GM18868 (cell line): Measurements from ENCODE around the gene GID4.

ENCODE experiments used
- ATAC-seq: cut with Tn5 transposase; IDR thresholded peaks from one replicate; pipeline ENCODE4 v1.9.1; 2021; ENCODE audit warnings: mild to moderate bottlenecking, moderate library complexity; ENCODE audit not compliant: unreplicated experiment

Gene GID4

GRCh38 chr17:18015593-18015992 is 23.6 kb upstream of the GID4 start:
- ATAC-seq, result no peak

DNA sequence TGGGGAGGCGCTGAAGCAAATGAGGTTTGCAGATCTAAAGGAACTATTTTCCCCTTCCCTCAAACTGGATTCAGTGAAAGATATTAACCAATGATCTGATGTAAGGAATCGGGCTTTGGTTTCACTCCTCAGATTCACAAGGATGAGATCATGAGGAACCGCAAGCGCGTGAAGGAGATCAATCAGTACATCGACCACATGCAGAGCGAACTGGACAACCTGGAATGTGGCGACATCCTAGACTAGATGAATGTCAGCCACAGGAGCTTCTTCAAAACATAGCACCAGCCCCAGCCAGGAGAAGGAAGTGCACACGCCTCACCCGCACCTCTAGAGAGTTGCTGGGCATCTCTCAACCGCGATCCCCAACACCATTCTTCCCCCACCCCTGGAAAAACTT is 22.8 kb upstream of the GID4 start:
- no peak for ATAC-seq

DNA sequence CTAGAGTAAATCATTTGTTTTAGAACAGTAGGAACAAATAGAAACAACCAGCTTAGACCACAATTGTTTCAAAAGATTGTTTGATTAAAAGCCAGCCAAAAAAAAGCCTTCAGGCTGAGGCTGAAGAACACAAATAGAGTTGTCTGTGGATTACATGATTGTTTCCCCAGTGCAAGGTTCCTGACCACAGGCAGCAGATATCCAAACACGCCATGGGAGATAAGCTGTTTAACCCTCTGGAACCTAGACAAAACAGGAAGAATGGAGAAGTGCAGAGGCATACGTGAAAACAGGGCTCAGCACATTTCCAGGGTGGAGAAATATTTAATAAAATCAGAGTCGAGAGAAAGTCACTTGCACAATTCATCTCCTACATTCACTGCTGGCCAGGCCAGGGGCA is 21.2 kb upstream of the GID4 start:
- no peak for ATAC-seq

GRCh38 chr17:18018411-18018921 is 20.7 kb upstream of the GID4 start:
- no peak for ATAC-seq

DNA sequence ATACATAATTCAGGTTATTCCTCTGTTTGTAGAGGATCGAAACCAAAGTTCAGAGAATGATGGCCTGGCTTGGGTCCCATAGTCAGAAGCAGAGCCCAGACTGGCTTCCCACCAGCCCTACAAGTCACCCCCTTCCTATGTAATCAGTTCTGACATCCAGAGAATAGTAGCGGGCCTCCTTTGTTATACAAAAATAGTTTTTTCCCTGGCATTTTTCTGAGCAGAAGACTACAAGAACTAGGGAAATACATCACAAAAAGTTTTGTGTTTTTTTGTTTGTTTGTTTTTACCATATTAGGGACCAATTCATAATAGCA is 19.4 kb upstream of the GID4 start:
- no peak for ATAC-seq

GRCh38 chr17:18020971-18021370 is 18.2 kb upstream of the GID4 start:
- no peak for ATAC-seq

DNA sequence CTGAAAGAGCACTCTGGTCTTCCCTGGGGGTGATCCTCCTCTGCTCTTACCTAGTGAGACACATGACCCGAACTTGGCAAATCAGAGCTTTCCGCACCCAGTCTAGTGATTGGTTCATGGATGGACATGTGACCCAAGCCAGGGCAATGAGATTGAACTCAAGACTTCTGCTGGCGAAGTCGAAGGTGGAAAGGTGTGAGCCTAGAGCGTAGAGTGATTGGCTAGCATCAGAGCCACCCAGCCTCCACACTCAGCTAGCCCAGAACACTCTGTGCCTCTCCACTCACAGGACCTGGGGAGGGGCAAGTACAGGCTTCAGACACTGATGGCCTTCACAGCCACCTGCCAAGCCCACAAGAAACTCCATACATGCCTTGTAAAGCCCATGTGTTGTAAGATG is 17.8 kb upstream of the GID4 start:
- ATAC-seq, result no peak

DNA sequence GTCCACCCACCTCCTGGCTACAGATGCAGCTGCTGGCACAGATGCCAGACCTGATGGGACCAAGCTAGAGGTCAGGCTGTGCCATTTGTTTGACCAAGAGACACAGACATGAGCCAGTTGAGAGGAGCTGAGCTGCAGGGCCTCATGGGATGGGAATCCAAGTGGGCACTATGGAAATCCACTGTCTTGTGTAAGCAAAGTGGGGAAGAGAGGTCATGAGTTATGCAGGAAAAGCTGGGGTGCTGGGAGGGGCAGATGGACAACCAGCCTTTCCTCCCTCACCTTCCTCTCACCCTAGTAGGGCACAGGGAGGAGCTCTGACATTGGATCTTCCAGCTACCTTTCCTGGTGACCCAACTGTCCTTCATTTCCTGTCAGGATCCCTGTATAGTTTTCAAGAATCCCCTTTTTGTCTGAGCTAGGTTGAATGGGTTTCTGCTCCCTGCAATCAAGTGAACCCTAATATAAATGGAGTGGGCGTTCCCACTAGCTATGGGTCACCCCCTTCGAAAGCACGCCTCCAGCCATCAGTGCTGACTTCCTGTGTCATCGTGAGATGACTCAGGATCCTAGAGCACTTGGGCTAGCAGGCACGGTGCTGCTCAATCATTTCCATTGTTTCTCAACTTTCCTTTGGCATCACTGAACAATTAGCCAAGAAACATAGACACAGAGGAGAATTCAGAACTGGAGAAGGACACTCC is 13.8 kb upstream of the GID4 start:
- ATAC-seq, result no peak

DNA sequence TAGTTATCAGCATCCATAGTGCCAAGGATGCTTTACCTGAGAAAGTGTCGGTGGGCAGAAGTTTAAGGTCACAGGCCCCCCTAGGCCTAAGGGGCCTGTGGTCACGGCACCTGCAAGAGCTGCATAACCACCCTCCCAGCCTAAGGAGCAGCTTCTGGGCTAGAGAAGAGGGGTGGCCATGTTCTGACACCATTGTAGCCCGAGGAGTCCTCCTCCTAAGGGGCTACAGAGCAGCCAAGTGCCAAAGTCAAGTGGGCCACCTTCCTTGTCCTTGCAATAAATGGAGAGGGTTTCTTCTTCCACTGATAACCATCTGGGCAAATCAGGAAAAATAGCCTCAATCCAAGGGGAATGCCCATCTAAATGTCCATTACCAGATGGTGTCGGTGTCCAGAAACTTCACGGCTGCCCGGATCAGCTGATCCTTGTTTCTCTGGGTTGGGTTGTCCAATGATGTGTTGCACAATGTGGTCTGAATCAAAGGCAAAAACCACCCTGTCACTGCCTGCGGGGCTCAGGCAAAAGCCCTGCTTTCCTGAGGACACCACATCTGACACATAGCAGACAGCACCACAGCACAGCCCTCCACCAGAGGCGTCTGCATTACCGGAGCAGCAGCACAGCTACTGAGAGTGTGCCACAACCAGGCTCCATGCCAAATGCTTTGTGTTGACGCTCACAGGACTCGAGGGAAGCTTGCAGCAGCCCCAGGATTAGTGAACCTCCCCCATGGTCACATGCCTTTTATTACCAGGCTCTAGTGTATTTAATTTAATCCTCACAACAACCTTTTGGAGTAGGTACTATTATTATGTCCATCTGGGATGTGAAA is 13.0 kb upstream of the GID4 start:
- ATAC-seq, result no peak

DNA sequence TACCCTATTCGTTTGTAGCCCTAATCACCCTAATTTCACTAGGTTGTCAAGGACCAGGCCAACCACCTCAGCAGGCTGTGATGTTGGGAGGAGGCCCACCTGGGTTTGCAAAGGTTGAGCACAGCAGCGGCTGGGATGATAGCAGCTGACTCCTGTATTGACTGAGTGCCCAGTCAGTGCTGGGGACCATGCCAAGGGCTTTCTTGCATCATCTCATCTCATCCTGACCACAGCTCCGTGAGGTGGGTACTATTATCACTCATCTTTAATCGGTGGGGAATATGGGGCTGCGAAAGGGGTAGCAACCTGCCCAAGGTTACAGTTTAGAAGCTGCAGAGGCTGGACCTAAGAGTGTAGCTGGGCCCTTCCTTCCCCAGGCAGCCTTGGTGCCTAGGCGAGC is 11.9 kb upstream of the GID4 start:
- no peak for ATAC-seq

DNA sequence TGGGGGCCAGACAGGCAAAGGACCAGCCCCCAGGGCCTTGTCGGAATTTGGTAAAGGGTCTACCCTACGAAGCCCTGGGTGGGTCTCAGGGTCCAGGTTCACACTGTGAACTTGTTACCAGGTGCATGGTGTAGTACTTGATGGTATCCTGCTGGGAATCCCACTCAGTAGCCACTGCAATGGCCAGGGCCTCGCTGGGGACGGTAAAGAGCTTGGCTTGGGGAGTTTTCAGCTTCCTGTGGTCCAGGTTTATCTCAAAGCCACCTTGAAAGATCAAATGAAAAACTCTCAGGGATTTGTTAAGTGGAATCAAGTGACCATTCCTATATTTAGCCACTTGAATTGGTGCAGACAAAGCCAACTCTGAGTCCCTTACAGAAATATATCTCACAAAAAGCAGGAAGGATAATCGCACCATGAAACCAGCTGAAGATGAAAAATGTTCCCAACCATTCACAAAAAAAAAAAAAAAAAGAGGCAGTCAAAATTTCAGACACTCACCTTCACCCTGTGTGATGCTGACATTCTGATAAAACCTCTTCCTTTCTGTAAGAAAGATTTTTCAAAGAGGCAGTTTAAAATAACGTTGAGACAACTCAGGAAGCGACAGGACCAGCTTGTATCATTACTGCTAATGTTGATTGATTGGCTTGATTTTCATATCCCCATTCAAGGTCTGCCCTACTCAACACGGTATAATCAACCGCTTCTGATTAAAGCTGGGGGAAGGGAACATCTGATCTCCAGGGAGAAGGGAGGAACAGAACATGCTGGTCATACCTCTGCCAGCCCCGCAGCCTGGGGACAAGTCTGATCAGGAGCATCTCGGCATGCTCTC is 10.9 kb upstream of the GID4 start:
- ATAC-seq, result no peak

DNA sequence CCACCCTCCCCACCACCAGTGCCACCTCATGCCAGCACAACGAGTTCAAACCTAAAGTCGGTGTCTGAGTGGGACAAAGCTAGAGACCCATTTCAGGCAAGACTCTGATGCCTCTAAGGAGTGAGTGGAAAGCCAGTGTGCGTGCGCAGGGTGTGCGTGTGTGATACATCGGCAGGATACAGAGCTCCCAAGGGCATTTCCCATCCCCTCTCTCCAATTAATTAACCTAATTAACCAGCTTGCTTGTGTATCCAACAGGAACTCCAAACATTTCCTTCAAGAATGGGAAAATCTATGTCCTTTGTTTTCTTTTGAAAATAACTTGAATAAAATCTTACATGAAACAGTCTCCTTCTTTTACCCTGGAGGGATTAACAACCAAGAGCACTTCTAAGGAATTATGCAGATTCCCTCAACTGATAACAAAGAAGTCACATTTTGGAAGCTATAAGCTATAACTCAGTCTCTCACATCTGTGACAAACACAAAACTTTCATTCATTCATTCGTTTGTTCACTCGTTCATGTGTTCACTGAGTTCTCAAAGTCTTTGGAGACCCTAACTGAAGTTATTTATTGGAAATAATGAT is 10.2 kb upstream of the GID4 start:
- ATAC-seq, result no peak

DNA sequence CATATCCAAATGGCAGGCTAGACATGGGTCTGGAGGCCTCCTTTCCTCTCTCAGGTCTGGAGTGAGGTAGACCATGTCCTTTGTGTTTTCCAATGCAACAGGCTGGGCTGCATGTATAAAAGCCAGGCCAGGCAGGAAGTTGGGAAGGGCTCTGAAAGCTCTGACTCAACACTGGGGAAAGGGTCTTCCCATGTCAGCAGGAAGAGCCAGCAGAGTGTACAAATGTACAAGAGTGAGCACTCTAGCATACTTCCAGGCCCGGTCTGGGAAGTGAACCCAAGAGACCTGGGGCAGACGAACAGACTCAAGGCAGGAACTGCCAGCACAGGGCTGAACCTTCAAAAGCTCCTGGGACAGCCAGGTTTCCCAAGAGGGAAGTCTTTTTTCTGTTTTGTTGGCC is 7.3 kb upstream of the GID4 start:
- no peak for ATAC-seq

- peak; percentile 79 for ATAC-seq
These were observed 5.6 kb upstream of the GID4 start for GRCh38 chr17:18033442-18034099.

DNA sequence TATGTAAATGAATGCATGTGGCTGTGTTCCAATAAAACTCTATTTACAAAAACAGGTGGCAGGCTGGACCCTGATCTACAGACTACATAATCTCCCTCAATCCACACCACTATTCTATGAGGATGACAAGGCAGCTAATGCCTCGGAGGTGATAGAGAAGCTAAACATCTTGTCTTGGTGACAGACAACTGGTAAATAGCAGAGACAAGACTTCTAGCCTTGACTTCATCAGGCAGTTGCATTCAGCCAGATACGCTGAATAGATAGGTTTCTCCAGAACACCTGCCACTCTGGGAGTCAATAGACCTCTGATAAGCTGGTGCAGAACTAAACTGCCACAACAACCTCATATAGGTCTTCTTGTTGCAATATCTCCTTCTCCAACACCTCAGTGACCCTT is 3.5 kb upstream of the GID4 start:
- ATAC-seq, result no peak

- no peak for ATAC-seq
These were observed 1.7 kb upstream of the GID4 start for GRCh38 chr17:18037486-18037885.

DNA sequence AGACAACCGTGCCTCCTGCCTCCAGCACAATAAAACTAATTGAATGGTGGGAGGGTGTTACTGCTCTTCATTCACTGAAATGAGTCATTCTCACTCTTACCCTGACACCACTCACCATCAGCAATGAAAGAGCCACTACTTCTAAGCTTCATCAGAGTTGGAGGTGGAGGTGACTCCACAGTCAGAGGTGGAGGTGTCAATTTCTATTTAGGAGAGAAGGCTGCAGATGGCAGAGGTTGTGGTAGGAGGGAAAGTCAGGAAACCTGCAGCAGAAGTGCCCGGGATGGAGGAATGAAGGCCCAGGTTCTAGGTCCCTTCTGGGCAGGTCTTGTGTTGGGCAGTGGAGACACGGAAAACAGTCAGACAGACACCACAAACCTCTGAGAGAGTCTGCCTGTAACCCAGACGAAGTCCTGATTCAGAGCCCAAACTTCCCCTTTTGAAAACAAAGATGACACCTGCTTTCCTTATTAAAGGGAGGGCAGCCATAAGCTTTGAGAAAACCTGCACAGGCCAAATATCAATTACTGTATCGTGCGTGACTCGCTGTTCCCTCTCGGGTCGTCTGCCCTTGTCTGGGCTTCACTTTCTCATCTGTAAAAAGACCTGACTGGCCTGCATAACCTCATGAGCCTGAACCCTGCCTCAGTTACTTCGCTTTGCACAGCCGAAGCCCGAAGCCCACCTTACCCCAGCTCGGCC is 908 bp upstream of the GID4 start:
- no peak for ATAC-seq

DNA sequence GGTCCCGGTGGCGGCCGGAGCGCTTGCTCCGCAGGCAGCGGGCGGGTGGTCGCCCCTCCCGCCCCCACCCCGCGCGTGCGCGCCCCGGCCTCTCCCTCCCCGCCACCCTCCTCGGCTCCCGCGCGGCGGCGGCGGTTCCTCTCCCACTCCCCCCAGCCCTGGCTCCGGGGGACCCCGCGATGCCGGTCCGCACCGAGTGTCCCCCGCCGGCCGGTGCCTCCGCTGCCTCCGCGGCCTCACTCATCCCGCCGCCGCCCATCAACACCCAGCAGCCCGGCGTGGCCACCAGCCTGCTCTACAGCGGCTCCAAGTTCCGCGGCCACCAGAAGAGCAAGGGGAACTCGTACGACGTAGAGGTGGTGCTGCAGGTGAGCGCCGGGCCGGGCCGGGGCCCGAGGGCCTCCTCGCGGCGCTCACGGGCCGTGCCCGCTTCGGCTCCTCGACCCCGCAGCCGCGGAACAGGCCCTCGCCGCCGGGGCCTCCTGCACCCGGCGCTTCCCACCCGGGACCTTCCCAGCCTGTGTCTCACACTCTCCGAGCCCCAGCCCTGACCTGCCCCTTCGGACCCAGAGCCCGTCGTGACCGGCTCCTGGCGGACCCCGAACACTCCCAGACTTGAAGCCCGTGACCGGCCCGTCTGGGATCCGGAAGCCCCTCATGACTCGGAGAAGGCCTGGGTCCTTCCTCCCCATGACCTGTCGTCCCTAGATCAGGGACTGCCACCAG is 490 bp downstream of the GID4 start:
- peak; percentile 30 for ATAC-seq

DNA sequence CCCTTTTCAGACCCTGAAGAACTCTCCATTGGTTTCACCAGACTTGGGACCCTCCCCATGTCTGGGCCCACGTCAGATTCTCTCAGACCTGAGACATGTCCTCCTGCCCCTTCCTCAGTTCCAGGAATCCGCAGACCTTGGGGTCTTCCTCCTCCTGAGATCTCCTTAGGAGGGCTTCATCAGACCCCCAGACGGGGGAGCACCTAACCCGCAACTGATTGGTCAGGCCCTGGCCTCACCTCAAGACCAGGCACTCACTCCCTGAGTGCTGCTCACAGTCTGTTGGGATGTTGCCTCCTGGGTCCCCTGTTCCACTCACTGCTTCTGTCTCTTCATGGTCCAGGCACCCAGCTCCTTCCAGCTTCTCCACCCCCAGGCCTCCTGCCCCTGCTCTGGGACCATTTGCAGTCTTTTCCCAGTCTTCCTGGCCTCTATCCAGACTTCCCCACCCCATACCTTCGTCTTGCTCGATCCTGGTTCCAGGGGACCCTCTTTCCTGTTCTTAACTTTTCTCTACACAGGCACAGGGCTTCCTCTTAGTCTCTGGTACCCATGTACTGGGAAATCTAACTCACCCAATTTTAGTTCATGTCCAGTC is 1.2 kb downstream of the GID4 start:
- no peak for ATAC-seq
